ENCODE data around the gene TOP2A. TPM values are rescaled to one million over a fixed set of nuclear protein-coding genes. Genes with fewer than 3 reads are reported as not detected.

Gene TOP2A
- total RNA-seq, 1 donor from 2014 or later: 27.8 TPM

DNA sequence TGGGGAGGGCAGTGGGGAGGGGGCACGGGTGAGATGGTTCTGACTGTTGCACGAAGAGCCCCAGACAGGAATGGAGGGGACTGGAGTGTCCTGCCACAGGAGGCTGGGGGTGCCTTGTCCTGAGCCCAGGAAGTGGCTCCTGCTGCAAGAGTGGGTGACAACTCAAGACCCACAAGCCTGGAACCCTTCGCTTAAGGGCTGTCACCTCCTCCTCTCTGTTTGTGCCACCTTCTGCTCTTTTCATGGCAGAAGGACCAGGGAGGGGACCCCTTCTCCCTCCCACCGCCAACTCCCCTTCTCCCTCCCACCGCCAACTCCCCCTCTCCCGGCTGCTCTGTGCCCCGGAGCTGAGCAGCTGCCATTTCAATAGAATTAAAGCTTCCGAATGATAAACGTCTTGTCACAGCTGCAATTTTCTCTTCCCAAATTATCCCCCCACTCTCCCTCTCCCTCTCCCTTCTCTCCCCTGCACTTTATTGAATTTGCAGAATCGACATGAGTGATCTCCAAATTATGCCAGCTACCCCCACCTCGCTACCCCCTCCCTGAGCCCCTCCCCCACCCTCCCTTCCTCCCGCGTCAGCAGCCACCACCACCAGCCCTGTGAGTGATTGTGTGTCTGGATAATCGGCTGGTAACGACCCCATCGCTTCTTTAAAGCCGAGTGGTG, 66.9 kb downstream of the TOP2A start:
- H3K9me3 Mint-ChIP-seq (ENCODE audit: low read depth): no peaks in the 10 kb centered on the region
- TF ChIP-seq, protein P1, sequence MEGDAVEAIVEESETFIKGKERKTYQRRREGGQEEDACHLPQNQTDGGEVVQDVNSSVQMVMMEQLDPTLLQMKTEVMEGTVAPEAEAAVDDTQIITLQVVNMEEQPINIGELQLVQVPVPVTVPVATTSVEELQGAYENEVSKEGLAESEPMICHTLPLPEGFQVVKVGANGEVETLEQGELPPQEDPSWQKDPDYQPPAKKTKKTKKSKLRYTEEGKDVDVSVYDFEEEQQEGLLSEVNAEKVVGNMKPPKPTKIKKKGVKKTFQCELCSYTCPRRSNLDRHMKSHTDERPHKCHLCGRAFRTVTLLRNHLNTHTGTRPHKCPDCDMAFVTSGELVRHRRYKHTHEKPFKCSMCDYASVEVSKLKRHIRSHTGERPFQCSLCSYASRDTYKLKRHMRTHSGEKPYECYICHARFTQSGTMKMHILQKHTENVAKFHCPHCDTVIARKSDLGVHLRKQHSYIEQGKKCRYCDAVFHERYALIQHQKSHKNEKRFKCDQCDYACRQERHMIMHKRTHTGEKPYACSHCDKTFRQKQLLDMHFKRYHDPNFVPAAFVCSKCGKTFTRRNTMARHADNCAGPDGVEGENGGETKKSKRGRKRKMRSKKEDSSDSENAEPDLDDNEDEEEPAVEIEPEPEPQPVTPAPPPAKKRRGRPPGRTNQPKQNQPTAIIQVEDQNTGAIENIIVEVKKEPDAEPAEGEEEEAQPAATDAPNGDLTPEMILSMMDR (IDR thresholded peaks at IDR 0.05): no peak
- no peak for DNase-seq (ENCODE audit: low spot score)
- peaks cover 32% of the 10 kb centered on the region for H3K36me3 Mint-ChIP-seq (ENCODE audit: low read depth)
- peaks cover 47% of the 10 kb centered on the region for H3K4me1 Mint-ChIP-seq (ENCODE audit: low read depth)
- no peak overlapping the region for H3K4me3 Mint-ChIP-seq (ENCODE audit: unreplicated experiment)
- H3K27ac Mint-ChIP-seq (ENCODE audit: unreplicated experiment): peak overlapping the region; percentile 82
- H3K27me3 Mint-ChIP-seq (ENCODE audit: low read depth): no peaks in the 10 kb centered on the region

- no peak for DNase-seq (ENCODE audit: low spot score)
- Mint-ChIP-seq H3K4me1 (ENCODE audit: low read depth) (peaks cover 51% of the 10 kb centered on the region), H3K4me3 (ENCODE audit: unreplicated experiment) (no peak overlapping the region), H3K9me3 (ENCODE audit: low read depth) (no peaks in the 10 kb centered on the region), H3K27me3 (ENCODE audit: low read depth) (no peaks in the 10 kb centered on the region), H3K36me3 (ENCODE audit: low read depth) (peaks cover 27% of the 10 kb centered on the region), H3K27ac (ENCODE audit: unreplicated experiment) (peak overlapping the region; percentile 82)
- TF ChIP-seq, protein P1 (IDR thresholded peaks at IDR 0.05): no peak
Measured at GRCh38 chr17:40349895-40350688, 67.6 kb downstream of the TOP2A start.

DNA sequence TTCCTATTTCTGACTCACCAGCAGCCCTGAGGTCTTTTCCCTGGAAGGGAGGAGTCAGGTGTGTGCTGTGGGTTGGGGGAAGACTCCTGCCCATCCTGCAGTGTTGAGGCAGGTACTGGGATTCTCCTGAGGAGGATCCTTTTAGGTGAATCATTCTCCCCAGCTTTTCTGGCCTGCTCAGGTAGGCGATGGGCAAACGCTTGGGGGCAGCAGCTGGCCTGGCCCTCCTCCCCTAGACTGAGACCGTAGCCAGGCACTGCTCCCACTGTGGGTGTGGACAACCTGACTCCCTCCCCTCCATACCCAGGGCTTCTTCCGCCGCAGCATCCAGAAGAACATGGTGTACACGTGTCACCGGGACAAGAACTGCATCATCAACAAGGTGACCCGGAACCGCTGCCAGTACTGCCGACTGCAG, 68.2 kb downstream of the TOP2A start:
- H3K4me3 Mint-ChIP-seq (ENCODE audit: unreplicated experiment): no peak overlapping the region
- no peak for DNase-seq (ENCODE audit: low spot score)
- H3K9me3 Mint-ChIP-seq (ENCODE audit: low read depth): no peaks in the 10 kb centered on the region
- peaks cover 26% of the 10 kb centered on the region for H3K36me3 Mint-ChIP-seq (ENCODE audit: low read depth)
- no peaks in the 10 kb centered on the region for H3K27me3 Mint-ChIP-seq (ENCODE audit: low read depth)
- TF ChIP-seq, protein P1 (IDR thresholded peaks at IDR 0.05): no peak
- H3K27ac Mint-ChIP-seq (ENCODE audit: unreplicated experiment): no peak overlapping the region
- H3K4me1 Mint-ChIP-seq (ENCODE audit: low read depth): peaks cover 57% of the 10 kb centered on the region

DNA sequence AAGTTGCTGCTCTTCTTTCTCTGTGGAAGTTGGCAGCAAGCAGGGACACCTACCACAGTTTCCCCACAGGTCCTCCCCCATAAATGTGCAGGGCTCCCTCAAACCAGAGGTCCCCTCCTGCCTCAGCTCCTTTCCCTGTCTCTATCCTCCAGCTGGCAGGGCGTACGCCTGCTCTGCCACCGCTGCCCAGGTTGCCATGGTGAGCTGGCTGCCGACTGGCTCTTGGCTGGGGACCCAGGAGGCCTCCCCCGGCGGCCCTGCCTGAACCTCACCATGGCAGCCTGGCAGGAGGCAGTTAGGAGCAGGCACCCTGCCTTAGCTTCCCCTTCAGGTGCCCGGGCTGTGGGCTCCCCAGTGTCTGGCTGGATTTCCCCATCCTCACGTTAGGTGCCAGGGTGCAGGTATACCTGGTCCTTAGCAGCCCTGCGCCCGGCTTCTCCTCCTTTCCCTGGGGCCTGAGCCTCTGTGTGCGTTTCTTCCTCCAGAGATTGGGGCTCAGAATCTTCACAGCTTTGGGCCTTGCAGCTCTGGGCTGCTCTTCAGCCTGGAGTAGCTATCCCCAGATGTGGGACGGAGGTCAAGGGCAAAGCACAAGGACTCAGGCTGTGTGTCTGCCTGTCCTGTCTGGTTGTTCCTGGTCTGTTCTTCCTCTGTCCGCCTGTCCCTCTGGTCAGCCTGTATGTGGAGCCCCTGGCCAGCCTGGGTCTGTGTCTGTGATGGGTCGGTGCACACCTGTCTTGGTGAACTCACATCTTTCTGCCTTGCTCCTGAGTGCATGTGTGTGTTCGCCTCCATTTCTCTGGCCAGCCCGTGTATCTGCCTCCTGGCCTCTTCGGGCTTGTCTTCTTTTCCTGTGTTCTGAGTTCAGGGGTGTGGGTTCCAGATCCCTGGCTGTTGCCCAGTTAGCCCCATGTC, 68.9 kb downstream of the TOP2A start:
- TF ChIP-seq, protein P1 (IDR thresholded peaks at IDR 0.05): no peak
- H3K27ac Mint-ChIP-seq (ENCODE audit: unreplicated experiment): no peak overlapping the region
- H3K4me3 Mint-ChIP-seq (ENCODE audit: unreplicated experiment): no peak overlapping the region
- peaks cover 24% of the 10 kb centered on the region for H3K36me3 Mint-ChIP-seq (ENCODE audit: low read depth)
- H3K4me1 Mint-ChIP-seq (ENCODE audit: low read depth): peaks cover 63% of the 10 kb centered on the region
- no peaks in the 10 kb centered on the region for H3K9me3 Mint-ChIP-seq (ENCODE audit: low read depth)
- H3K27me3 Mint-ChIP-seq (ENCODE audit: low read depth): no peaks in the 10 kb centered on the region
- DNase-seq (ENCODE audit: low spot score): no peak

GRCh38 chr17:40348136-40348504, 69.6 kb downstream of the TOP2A start:
- no peak overlapping the region for H3K27ac Mint-ChIP-seq (ENCODE audit: unreplicated experiment)
- no peaks in the 10 kb centered on the region for H3K9me3 Mint-ChIP-seq (ENCODE audit: low read depth)
- peaks cover 24% of the 10 kb centered on the region for H3K36me3 Mint-ChIP-seq (ENCODE audit: low read depth)
- TF ChIP-seq, protein P1 (IDR thresholded peaks at IDR 0.05): no peak
- H3K27me3 Mint-ChIP-seq (ENCODE audit: low read depth): no peaks in the 10 kb centered on the region
- H3K4me1 Mint-ChIP-seq (ENCODE audit: low read depth): peaks cover 70% of the 10 kb centered on the region
- no peak for DNase-seq (ENCODE audit: low spot score)
- H3K4me3 Mint-ChIP-seq (ENCODE audit: unreplicated experiment): no peak overlapping the region

Measured in chondrocyte (in vitro differentiated cells).